Measurements from ENCODE around the gene NUDCD2.

Gene NUDCD2, protein sequence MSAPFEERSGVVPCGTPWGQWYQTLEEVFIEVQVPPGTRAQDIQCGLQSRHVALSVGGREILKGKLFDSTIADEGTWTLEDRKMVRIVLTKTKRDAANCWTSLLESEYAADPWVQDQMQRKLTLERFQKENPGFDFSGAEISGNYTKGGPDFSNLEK

DNA sequence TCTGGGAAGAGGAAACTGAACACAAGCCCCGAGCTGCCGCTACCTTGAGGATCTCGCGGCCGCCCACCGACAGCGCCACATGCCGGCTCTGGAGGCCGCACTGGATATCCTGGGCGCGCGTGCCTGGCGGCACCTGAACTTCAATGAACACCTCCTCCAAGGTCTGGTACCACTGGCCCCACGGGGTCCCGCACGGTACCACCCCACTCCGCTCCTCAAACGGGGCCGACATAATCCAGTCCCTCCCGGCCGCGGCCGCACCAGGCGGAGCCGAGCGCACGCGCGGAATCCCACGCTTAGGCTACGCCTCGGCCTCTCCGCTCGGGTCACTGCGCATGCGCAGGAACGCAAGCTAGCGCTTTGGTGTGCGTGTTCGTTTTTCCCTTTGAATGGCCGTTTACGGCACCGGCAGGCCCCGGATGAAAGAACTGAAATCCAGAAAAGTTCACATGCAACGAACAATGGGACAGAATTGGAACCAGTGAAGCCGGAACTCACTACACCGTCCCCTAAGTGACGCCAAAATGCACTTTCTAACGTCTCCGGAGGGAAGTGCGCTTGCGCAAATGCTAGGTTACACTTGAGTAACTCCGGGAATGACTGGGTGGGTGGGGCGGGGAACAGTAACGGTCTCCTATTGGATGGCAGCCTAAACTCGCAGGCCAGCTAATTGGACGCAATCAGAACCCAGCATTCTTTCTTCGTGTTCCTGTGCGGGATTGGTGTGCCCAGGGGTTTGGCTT, at the start of gene NUDCD2:
NUDCD2 (minus strand) TSS at position 284 of the 743 bp plus-strand sequence; CDS start at position 232, 52 bp downstream.
- TF ChIP-seq YY1 (IDR thresholded peaks at IDR 0.05; ENCODE audit: low read depth) (0 out of 2 replicates have a peak, but pooled peaks have one; percentile 34), CEBPB (IDR thresholded peaks at IDR 0.05) (peak; percentile 54; the same call in 1 of the 2 replicates), CREB1 (IDR thresholded peaks at IDR 0.05; ENCODE audit: low read depth) (no peak), TEAD4 (IDR thresholded peaks at IDR 0.05) (0 out of 2 replicates have a peak, but pooled peaks have one; percentile 47), ZBTB7A (IDR thresholded peaks at IDR 0.05; ENCODE audit: low read depth) (0 out of 2 replicates have a peak, but pooled peaks have one; percentile 2), TAF1 (IDR thresholded peaks at IDR 0.05; ENCODE audit: low read depth) (peak; percentile 80)
- TF ChIP-seq, protein P1, sequence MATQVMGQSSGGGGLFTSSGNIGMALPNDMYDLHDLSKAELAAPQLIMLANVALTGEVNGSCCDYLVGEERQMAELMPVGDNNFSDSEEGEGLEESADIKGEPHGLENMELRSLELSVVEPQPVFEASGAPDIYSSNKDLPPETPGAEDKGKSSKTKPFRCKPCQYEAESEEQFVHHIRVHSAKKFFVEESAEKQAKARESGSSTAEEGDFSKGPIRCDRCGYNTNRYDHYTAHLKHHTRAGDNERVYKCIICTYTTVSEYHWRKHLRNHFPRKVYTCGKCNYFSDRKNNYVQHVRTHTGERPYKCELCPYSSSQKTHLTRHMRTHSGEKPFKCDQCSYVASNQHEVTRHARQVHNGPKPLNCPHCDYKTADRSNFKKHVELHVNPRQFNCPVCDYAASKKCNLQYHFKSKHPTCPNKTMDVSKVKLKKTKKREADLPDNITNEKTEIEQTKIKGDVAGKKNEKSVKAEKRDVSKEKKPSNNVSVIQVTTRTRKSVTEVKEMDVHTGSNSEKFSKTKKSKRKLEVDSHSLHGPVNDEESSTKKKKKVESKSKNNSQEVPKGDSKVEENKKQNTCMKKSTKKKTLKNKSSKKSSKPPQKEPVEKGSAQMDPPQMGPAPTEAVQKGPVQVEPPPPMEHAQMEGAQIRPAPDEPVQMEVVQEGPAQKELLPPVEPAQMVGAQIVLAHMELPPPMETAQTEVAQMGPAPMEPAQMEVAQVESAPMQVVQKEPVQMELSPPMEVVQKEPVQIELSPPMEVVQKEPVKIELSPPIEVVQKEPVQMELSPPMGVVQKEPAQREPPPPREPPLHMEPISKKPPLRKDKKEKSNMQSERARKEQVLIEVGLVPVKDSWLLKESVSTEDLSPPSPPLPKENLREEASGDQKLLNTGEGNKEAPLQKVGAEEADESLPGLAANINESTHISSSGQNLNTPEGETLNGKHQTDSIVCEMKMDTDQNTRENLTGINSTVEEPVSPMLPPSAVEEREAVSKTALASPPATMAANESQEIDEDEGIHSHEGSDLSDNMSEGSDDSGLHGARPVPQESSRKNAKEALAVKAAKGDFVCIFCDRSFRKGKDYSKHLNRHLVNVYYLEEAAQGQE (IDR thresholded peaks at IDR 0.05; ENCODE audit: low read depth): no peak
- TF ChIP-seq, protein P2, sequence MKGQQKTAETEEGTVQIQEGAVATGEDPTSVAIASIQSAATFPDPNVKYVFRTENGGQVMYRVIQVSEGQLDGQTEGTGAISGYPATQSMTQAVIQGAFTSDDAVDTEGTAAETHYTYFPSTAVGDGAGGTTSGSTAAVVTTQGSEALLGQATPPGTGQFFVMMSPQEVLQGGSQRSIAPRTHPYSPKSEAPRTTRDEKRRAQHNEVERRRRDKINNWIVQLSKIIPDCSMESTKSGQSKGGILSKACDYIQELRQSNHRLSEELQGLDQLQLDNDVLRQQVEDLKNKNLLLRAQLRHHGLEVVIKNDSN (IDR thresholded peaks at IDR 0.05): no peak
- TF ChIP-seq, protein P3, sequence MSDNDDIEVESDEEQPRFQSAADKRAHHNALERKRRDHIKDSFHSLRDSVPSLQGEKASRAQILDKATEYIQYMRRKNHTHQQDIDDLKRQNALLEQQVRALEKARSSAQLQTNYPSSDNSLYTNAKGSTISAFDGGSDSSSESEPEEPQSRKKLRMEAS (IDR thresholded peaks at IDR 0.05): peak; percentile 80

DNA sequence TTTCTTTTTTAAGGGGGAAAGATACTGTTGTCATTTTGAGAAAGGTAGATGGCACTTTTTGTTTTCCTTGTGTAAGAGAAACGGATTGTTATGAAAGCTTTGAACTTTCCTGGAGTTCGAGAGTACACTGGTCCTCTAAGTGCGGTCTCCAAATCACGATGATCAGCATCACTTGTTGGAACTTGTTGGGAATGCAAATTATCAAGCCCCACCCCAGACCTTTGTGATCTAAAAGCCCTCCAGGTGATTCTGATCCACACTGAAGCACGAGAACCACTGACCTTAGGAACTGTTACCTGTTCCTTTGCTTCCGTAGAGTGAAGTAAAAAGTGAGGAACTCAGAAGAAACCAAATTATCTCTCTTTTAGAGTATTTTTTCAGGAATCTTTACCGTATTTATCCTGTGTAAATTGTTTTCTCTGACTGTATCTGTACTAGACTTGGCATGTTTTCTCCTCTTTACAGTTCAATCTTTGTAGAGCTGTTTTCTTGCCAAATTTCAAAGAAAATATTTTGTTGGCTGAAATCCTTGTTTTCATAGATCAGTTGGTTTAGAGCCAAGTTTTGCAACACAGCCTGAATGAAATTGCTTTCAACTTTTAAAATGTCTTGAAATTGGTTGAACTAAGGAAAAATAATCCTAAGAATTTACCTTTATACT, 49.5 kb upstream of the NUDCD2 start:
- TF ChIP-seq ZBTB7A (IDR thresholded peaks at IDR 0.05; ENCODE audit: low read depth) (no peak), FOXM1 (IDR thresholded peaks at IDR 0.05; ENCODE audit: borderline replicate concordance, low read depth) (no peak), CEBPB (IDR thresholded peaks at IDR 0.05) (no peak), YY1 (IDR thresholded peaks at IDR 0.05; ENCODE audit: low read depth) (no peak), EGR1 (IDR thresholded peaks at IDR 0.05) (no peak), TCF12 (IDR thresholded peaks at IDR 0.05; ENCODE audit: low read depth) (no peak), TAF1 (IDR thresholded peaks at IDR 0.05; ENCODE audit: low read depth) (no peak), TEAD4 (IDR thresholded peaks at IDR 0.05) (no peak), CREB1 (IDR thresholded peaks at IDR 0.05; ENCODE audit: low read depth) (no peak), NFIC (IDR thresholded peaks at IDR 0.05) (no peak), EP300 (IDR thresholded peaks at IDR 0.05; ENCODE audit: borderline replicate concordance) (no peak), RAD21 (IDR thresholded peaks at IDR 0.05; ENCODE audit: low read depth) (no peak)
- TF ChIP-seq, protein P1 (IDR thresholded peaks at IDR 0.05; ENCODE audit: low read depth): no peak
- TF ChIP-seq, protein P3 (IDR thresholded peaks at IDR 0.05): no peak
- TF ChIP-seq, protein P2 (IDR thresholded peaks at IDR 0.05): no peak

DNA sequence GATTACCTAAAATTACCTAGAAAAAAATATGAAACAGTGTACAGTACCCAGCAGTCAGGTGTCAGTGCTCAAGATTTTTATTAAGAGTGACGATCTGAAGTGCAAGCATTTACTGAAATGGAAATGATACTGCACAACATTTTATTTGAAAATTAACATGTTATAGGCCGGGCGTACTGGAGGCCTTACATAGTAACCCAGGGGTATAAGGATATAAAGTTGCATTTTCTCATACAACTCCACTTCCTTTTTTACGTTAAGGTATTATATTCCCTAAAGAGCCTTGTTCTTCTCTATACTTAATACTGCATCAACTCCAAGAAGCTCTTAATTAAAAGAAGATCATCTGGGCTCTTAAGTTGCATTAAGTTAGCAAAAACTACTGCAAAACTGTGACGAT, 48.9 kb upstream of the NUDCD2 start:
- TF ChIP-seq YY1 (IDR thresholded peaks at IDR 0.05; ENCODE audit: low read depth) (no peak), TCF12 (IDR thresholded peaks at IDR 0.05; ENCODE audit: low read depth) (no peak)
- TF ChIP-seq, protein P1 (IDR thresholded peaks at IDR 0.05; ENCODE audit: low read depth): no peak

DNA sequence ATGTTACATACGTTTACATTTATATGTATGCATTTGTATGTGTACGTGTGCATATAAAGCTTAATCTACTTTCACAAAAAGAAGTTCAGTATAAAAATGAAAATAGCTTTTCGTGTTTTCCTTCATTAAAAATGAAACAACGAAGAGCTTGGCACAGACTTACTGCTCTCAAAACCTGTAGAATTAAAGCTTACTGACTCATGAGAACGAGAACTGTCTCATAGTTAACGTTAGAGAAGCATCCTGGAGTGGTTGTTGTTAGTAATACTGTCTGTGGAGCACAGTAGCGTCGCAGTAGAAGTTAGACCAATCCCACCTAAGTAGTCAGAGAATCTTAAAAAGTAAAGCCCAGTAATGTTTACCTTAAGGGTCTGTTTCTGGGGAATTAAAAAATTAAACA, 46.8 kb upstream of the NUDCD2 start:
- TF ChIP-seq YY1 (IDR thresholded peaks at IDR 0.05; ENCODE audit: low read depth) (no peak), CREB1 (IDR thresholded peaks at IDR 0.05; ENCODE audit: low read depth) (no peak)
- TF ChIP-seq, protein P1 (IDR thresholded peaks at IDR 0.05; ENCODE audit: low read depth): no peak

Data from Ishikawa (cell line).